IPS-11a (cell line): ENCODE measurements around the gene ACSS2.

Experiments
- H3K4me3 ChIP-seq: one replicate; pipeline ENCODE4 v1.5.1; 2013; ENCODE audit warnings: low read depth, low read length, control low read depth

Gene ACSS2

DNA sequence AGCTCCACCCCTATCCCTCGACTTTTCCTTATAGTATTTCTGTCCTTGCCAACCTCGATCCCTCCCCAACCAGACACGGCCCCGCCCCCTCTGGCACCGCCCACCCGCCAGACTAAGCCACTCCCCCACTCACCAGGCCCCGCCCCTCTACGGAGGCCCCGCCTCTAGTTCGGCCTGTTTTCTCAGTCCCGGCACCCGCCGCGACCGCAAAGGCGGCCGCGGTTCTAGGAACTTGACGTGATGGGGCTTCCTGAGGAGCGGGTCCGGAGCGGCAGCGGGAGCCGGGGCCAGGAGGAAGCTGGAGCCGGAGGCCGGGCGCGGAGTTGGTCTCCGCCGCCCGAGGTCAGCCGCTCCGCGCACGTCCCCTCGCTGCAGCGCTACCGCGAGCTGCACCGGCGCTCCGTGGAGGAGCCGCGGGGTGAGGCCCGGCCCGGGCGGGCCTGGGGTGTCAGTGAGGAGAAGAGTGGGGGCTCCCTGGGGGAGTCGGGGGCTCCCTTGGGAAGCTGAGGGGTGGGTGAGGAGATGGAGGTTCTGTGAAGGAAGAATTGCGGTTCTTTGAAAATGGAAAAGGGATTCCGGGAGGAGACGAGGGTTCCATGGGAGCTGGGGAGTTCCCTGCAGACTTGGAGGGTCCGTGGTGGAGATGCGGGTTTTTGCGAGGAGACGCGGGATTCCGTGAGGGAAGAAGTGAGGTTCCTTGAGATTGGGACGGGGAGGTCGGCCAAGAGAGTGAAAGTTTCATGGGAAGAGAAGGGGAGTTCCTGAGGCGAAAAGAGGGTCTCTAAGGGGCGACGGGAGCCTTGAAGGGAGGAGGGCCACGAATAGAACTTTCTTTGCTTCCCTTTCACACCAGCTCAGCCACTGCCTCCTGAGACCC is at the start of gene ACSS2:
TSS of gene ACSS2 (plus strand) at position 207 of the 877 bp plus-strand sequence. CDS start at position 241, 34 bp downstream.
- H3K4me3 ChIP-seq = peak within 1 kb of the TSS; percentile 66

- H3K4me3 ChIP-seq = no peak overlapping the region
Observed at GRCh38 chr20:34829191-34829590, 47.2 kb upstream of the ACSS2 start.

DNA sequence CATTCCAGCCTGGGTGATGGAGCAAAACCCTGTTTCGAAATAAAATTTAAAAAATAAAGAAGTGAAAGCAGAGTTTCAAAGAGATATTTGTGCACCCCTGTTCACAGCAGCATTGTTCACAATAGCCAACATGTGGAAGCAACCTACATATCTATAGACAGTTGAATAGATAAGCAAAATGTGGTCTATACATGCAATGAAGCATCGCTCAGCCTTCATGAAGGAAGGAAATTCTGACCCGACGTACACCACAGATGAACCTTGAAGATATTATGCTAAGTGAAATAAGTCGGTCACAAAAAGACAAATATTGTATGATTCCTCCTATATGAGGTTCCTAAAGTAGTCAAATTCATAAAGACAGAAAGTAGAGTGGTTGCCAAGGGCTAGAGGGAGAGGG is 44.5 kb upstream of the ACSS2 start:
- no peak overlapping the region for H3K4me3 ChIP-seq

DNA sequence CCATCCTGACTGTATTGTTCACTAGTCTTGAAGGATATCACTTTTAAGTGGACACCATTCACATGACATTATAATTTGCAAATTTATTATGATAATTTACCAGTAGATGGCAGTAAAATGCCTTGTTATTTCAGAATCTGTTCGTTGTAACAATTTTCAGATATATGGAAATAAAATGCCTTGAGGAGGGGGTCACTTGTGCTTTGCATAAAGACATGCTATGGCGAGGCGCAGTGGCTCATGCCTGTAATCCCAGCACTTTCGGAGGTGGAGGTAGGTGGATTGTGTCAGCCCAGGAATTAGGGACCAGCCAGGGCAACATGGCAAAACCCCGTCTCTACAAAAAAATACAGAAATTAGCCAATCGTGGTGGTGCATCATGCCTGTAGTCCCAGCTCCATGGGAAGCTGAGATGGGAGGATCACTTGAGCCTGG is 41.9 kb upstream of the ACSS2 start:
- H3K4me3 ChIP-seq = no peak overlapping the region

DNA sequence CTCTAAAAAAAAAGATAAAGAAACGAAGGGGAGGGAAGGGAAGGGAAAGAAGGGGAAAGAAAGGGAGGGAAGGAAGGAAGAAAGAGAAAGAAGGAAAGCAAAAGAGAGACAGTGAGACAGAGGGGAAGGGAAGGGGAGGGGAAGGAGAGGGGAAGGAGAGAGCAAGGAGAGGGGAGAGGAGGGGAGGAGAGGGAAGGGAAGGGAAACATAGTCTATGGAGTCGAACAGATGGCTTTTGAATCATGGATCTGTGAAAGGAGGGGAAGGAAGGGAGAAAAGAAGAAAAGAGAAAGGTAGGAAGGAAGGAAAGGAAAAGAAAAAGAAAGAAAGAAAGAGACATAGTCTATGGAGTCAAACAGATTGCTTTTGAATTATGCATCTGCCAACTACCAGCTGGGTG is 34.3 kb upstream of the ACSS2 start:
- H3K4me3 ChIP-seq = no peak overlapping the region

DNA sequence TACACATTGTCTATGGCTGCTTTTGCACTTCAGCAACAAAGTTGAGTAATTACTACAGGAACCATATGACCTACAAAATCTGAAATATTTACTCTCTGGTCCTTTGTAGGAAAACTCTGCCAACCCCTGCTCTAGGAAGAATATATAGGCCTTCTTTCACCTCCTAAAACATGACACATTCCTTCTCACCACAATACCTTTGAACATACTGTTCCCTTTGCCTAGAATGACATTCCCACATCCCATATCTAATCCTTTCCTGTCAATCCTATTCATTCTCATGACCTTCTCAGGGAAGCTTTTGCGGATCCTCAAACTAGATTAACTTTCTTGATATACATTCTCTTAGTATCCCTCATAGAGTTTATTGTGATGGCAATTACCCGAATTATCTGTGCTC is 33.0 kb upstream of the ACSS2 start:
- no peak overlapping the region for H3K4me3 ChIP-seq

DNA sequence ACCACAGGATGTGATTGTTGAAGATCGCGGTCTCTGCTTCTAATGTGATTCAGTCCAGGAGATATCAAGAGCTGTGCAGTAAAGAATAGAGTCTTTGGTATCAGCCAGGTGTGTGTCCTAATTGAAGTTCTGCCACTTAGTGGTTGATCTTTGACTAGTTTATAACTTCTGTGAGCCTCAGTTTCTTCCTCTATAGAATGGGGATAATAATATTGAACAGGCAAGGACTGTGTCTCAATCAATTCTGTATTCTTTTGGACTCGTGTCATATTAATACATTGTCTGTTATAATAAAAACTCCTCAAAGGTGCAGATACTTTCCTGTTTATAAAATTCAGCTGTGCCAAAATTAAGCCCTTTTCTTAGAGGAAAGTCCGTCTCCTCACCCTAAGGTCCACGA is 27.8 kb upstream of the ACSS2 start:
- H3K4me3 ChIP-seq = no peak overlapping the region

- no peak overlapping the region for H3K4me3 ChIP-seq
Observed at GRCh38 chr20:34849778-34850177, 26.6 kb upstream of the ACSS2 start.

- H3K4me3 ChIP-seq = no peak overlapping the region
Observed at GRCh38 chr20:34850969-34851368, 25.4 kb upstream of the ACSS2 start.

GRCh38 chr20:34852298-34852697 is 24.1 kb upstream of the ACSS2 start:
- no peak overlapping the region for H3K4me3 ChIP-seq

- H3K4me3 ChIP-seq = no peak overlapping the region
Observed at GRCh38 chr20:34859367-34859766, 17.0 kb upstream of the ACSS2 start.

- H3K4me3 ChIP-seq = no peak overlapping the region
Observed at GRCh38 chr20:34859826-34860545, 16.4 kb upstream of the ACSS2 start.

GRCh38 chr20:34861386-34862084 is 14.9 kb upstream of the ACSS2 start:
- no peak overlapping the region for H3K4me3 ChIP-seq

GRCh38 chr20:34862724-34863123 is 13.7 kb upstream of the ACSS2 start:
- no peak overlapping the region for H3K4me3 ChIP-seq

GRCh38 chr20:34863421-34863965 is 12.9 kb upstream of the ACSS2 start:
- peak overlapping the region; percentile 25 for H3K4me3 ChIP-seq

DNA sequence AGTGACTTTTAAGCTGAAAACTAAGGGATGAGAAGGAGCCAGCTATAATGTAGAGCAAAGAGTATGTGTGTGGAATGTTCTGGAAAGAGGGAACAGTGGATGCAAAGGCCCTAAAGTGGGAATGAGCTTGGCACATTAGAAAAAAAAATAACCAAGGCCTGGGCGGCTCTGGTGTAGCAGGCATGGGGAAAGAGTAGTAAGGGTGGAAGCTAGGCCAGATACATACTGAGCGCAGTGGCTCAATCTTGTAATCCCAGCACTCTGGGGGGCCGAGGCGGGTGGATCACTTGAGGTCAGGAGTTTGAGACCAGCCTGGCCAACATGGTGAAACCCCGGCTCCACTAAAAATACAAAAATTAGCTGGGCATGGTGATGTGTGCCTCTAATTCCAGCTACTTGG is 12.2 kb upstream of the ACSS2 start:
- H3K4me3 ChIP-seq = no peak overlapping the region

DNA sequence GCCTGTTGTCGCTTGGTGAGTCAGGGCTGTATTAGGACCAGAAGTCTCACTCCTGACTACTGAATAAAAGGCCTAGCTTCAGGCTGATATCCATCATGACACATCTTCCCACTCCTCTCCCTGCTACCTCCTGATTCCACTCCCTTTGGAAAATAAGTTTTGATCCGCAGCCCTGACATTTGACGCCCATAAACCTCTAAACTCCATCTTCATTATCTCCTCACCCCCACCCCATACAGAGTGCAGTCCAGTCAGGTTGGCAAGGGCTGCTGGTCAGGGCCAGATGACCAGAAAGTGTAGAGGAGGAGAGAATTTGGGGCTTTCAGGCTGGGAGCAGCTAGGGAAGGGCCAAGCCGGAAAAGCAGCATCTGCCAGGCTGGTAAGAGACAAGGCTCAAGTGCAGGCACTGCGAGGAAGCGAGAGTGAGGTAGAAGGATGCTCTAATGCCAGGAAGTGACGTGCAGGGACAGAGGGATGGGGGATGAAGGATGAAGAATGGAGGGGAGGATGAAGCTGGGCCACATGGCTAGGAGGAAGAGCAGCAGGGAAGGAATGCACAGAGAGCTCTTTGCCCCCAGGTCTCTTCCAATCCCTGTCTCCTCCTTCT is 5.0 kb upstream of the ACSS2 start:
- H3K4me3 ChIP-seq = no peak overlapping the region

DNA sequence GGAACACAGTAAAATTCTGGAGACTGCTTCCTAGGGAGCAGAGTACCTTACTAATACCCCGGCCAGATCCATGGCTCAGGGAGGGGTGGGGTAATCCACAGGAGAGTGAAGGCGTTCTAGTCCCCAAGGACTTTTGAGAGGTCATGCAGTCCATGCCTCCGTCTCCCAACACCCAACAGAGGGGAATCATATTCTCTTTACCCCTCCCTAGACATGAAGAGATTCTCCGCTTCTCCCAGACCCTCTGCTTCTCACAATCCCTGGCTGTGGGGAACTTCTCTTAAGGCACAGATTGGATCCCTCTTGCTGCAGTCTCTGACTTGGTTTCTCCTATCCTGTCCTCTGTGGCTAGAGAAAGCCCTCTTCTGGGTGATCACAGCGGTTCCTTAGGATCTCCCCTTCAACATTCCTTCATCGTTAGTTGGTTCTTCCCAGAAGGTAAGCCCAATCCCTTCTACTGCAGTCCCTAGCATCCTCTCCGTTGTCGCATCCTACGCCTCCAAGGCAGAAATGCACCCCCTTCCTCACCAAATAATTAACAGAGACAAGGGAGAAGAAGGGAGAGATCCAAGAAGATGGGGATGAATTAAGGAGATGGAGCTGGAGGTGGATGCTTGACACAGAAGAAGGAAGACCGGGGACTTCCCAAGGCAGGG is 4.3 kb upstream of the ACSS2 start:
- peak overlapping the region; percentile 73 for H3K4me3 ChIP-seq

DNA sequence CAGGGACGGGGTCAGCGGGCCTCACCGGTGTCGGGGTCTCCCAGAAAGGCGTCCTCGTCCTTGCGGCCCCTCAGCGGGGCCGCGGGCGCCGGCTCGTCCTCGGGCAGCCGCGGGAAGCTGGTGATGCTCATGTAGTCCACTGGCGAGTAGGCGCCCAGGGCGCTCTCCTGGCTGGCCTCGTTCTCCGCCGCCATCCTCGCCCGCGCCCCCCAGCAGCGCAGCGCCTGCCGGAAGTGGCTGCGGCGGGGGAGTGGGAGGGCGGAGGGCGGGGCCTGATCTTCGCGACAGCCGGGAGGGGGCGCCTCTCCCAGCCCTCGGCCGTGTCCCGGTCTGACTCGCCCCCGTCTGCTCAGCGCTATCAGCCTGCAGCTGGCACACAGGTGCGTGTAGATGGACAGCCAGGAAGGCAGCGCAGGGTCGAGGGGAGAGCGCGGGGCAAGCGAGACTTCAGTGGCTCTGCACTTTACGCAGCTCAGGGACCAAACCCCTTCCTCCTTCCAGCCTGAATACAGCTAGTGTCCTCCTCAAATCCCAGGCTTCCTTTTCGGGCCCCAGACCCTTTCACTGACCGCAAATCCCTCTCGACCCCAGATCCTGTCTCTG is 3.7 kb upstream of the ACSS2 start, which contains the start of gene GGT7:
TSS of gene GGT7 (minus strand) at position 235 of the 603 bp plus-strand sequence. CDS start at position 194, 41 bp downstream.
- H3K4me3 ChIP-seq = peak within 1 kb of the TSS; percentile 73
